ENCODE results near the gene HSBP1L1.
A peak's percentile ranks its signal among the peaks of the same experiment; 100 is the strongest.

The HSBP1L1 gene

DNA sequence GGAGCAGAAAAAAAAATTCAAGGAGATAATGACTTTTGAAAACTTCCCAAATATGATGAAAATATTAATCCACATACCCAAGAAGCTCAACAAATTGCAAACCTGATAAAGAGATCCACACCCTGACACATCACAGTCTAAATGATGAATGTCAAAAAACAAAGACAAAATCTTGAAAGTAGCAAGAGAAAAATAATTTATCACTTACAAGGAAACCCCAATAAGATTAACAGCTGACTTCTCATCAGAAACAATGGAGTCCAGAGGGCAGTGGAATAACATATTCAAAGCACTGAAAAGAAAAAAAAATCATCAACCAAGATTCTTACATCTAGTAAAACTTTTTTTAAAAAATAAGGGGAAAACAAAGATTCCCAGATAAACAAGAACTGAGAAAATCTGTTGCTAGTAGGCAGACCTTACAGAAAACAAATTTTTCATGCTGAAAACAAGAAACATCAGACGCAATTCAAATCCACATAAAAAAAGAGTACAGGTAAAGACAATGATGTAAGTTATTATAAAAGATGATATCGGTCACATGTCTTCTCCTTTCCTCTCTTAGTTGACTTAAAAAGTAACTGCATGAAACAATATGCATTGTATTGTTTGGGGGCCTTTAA, 34.3 kb upstream of the HSBP1L1 start:
- no peak for DNase-seq

DNA sequence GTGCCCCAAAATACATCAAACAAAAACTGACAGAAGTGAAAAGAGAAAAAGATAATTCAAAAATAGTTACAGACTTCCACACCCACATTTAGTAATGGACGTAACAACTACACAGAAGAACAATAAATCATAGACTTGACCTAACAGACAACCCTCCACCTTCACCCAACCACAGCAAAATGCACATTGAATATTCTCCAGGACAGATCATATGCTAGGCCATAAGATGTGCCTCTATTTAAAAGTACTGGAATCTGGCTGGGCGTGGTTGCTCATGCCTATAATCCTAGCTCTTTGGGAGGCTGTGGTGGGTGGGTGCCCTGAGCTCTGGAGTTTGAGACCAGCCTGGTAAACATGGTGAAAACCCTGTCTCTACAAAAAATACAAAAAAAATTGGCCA, 33.0 kb upstream of the HSBP1L1 start:
- DNase-seq, result no peak

DNA sequence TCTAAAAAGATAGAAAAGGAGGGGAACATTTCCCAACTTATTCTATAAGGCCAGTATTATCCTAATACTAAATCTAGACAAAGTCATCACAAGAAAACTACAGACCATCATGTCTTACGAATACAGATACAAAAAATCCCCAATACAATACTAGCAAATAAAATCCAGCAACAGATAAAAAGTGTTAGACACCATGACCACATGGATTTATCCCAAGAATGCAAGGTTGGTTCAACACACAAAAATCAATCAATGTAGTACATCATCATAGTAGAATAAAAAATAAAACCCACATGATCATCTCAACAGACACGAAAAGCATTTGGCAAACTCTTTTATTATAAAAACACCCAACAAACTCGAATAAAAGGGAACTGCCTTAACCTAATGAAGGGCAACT, 31.5 kb upstream of the HSBP1L1 start:
- no peak for DNase-seq

GRCh38 chr18:79933765-79934164, 30.7 kb upstream of the HSBP1L1 start:
- DNase-seq, result no peak

- DNase-seq, result peak; percentile 22
Observed at GRCh38 chr18:79934311-79935097, 29.9 kb upstream of the HSBP1L1 start.

DNA sequence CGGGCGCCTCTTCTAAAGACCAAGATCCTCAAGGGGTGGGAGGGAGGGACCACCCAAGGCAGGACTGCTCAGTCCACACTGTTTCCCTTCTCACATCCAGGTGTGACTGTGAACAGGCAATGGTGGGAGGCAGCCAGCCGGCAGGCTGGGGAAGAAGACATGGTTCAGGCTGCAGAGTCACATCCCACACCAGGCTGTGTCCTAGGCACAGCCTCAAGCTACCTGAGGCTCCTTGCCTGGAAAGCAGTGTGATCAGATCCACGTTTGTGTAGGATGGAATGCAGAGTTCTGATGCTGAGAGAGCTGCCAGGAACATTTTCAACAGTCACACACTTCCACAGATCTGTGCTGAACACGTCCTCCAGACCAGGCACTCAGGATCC, 29.4 kb upstream of the HSBP1L1 start:
- peak; percentile 25 for DNase-seq

- peak; percentile 28 for DNase-seq
Observed at GRCh38 chr18:79935499-79935898, 28.9 kb upstream of the HSBP1L1 start.

DNA sequence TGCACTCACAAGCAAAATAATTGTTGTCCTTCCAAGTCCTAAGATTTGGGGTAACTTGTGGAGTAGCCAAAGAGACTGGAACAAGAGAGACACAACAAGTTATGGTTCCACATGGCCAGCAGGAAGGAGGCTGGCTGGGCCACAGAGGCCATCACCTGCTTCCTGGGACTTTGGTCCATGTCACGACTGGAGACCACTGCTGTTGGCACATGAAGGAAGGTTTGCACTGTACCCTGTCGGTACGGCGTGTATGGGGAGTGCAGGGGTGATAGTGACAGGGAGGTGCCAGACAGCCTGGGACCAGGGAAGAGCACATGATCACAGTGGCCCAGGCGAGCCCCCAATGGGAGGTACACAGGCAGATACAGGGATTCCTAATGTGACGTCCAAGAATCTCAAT, 28.5 kb upstream of the HSBP1L1 start:
- peak; percentile 28 for DNase-seq

DNA sequence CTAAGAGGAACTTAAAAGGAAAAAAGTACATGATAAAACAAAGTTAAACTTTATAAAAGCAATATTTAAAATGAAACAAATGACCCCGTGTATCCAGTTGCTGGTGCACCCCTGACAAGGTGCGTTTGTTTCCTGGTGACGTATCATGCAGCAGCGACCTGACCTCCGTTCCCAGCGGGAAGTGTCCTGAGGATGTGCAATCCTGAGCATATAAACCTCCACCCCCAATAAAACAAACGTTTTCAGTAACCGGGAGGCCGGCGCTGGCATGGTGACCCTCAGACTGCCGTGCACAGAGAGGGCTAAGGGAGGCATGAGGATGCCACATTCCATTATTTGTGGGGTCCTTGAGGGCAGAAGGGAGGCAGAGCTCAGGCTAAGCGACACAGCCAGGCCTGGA, 27.8 kb upstream of the HSBP1L1 start:
- DNase-seq, result peak; percentile 34

DNA sequence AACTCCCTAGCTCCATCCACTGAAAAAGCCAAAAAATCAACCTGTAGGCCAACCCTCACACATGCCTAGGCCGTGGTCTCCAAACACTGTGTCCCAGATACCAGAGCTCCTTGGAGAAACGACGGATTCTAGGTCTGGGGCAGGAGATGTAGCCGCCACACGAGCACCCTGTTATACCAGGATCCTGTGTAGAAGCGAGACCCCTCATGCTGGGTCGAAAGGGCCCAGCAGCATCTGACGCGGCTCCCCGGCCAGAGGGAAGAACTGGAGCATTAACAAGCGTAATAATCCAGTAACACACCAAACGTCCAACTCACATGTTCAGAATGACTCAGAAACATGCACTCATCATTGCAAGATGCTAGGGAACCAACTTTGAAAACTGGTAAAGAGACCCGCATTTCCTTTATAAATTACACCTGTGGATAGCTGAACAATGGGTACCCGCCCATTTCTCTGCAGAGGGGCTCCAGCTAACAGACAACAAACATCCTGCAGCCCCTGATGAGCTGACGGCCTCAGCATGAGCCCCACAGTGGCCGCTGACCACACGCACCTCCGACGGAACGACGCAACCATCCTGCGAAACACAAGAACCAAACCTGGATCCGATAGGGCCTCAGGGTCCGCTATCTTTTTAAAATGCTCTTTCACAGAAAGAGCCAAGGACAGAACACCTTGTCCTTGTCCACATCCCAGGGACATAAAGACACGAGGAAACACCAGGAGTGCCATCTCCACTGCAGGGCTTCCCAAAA, 27.2 kb upstream of the HSBP1L1 start:
- DNase-seq, result peak; percentile 22

GRCh38 chr18:79938196-79938595, 26.2 kb upstream of the HSBP1L1 start:
- peak; percentile 18 for DNase-seq

- DNase-seq, result peak; percentile 22
Observed at GRCh38 chr18:79939096-79939495, 25.3 kb upstream of the HSBP1L1 start.

DNA sequence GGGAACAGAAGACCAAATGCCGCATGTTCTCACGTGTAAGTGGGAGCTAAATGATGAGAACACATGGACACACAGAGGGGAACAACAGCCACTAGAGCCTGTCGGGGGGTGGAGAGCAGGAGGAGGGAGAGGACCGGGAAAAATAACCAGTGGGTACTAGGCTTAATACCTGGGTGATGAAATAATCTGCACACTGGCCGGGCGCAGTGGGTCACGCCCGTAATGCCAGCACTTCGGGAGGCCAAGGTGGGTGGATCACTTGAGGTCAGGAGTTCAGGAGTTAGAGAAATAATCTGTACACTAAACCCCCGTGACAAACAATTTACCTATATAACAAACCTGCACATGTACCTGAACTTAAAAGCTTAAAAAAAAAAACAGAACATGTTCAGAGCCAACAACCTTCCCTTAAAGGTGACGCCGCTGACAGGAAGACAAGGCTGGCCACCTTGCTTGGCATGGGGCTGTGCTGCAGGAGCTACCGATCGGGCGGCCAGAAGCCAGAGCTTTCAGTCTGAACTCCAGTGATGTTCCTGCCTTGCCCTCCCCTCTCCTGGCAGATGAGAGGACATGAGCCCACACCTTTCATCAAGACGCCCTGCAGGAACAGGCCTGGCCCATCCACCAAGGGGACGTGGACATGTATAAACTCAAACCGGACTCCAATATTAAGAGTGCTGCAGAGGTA, 24.2 kb upstream of the HSBP1L1 start:
- peak; percentile 22 for DNase-seq

- peak; percentile 41 for DNase-seq
Observed at GRCh38 chr18:79940814-79941472, 23.5 kb upstream of the HSBP1L1 start.

GRCh38 chr18:79941473-79942119, 22.8 kb upstream of the HSBP1L1 start:
- DNase-seq, result peak; percentile 43

DNA sequence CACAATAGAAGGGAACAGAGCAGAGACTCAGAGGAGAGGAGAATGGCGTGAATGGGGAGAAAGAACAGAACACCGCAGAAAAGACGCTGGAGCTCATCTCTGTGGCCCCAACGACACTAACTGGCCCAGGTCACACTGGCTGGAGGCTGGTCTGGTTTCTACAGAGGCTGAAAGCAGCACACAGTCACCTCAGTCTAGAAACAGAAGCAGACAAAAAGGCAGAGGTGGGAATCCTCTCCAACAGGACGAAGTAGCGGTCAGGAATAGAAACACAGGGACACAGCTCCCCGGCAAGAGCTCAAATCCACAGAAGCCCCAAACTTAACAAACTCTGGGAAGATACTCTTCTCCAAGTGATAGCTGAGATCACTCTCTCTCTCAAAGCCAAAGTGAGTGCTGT, 22.2 kb upstream of the HSBP1L1 start:
- DNase-seq, result peak; percentile 40

DNA sequence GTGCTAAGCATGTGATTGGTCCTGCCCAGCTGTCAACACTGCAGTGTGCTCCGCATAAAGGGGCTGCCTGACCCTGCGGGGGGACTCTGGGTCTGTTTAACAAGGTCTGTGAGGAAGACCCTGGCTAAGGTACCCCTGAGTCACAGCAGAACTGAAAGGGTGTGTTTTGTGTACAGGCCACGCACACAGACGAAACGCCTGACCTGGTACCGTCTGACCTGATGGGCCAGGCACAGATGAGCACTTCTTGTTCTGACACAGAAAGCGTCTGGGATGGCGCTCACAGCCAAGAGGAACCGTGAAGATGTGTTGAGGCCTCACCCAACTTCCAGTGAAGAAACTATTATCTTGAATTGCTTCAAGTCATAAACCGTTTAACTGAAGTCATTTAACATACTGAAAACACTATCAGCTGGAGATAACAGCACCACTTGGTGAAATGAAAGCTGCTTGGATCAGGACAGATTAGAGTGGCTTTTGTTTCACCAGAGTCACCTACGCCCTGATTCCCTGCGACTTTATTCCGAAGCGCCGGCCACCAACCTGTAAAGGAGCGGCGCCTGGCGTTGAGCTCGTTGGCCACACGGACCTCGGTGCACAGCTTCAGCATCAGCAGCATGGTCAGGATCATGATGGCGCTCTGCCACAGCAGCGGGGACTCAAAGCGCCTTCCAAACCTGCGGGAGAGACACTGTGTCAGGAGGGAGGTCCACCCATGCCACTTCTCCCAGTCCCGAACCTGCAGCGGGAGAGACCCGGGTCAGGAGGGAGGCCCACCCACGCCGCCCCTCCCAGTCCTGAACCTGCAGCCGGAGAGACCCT, 21.4 kb upstream of the HSBP1L1 start:
- DNase-seq, result peak; percentile 38

GRCh38 chr18:79943608-79944125, 20.8 kb upstream of the HSBP1L1 start:
- peak; percentile 49 for DNase-seq

- DNase-seq, result peak; percentile 69
Observed at GRCh38 chr18:79944126-79944731, 20.2 kb upstream of the HSBP1L1 start.

GRCh38 chr18:79944746-79945117, 19.7 kb upstream of the HSBP1L1 start:
- DNase-seq, result peak; percentile 51
